GM18873 (cell line): ENCODE measurements around the gene ZNF683.
"Not testable (repeated sequence)": the region's sequence is repeated elsewhere in the genome, so short reads cannot be mapped to it uniquely, and the experiment has no call there.

ENCODE experiments used
- ATAC-seq: cut with Tn5 transposase; IDR thresholded peaks from one replicate; pipeline ENCODE4 v1.9.1; 2021; ENCODE audit warnings: mild to moderate bottlenecking, moderate library complexity, moderate number of reproducible peaks; ENCODE audit not compliant: unreplicated experiment, low FRiP score

Gene ZNF683

GRCh38 chr1:26387447-26387846 is 14.9 kb upstream of the ZNF683 start:
- ATAC-seq = no peak

GRCh38 chr1:26385063-26385462 is 12.5 kb upstream of the ZNF683 start:
- not testable (repeated sequence) for ATAC-seq

- ATAC-seq = no peak
These were observed 11.5 kb upstream of the ZNF683 start for GRCh38 chr1:26384076-26384475.

- ATAC-seq = no peak
These were observed 6.3 kb upstream of the ZNF683 start for GRCh38 chr1:26378879-26379251.

- no peak for ATAC-seq
These were observed 5.7 kb upstream of the ZNF683 start for GRCh38 chr1:26378088-26378878.

DNA sequence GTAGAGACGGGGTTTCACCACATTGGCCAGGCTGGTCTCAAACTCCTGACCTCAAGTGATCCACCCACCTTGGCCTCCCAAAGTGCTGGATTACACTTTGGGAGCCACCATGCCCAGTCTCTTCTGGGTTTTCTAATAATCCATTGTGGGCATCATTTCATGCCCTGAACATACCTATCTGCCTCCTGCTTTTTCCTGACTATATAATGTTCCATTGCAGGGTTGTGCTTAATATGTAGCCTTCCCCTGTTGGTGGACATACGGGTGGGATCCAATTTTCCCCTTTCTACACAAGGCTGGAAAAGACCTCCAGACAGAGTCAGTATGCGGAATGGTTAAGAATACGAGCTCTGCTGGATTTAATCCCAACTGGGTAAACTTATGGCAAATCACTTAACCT is 3.5 kb upstream of the ZNF683 start:
- ATAC-seq = no peak

DNA sequence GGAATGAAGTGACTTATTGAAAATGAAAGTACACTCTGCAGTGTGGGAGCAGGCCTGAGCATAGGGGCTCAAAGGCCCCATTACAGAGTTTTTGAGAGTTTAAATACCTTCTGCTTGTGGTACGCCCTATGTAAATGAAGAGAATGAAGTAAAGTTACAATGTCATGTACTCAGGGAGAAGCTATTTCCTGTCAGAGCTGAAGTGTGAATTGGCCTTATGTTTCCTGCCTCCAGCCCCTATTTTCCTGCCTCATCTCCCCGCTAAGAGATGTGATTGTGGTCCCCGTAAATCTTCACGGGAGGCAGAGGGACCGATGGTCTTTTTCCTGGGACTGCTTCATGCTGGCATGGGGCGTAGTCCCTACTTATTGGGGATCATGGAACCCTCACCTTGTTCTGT is 2.5 kb upstream of the ZNF683 start:
- ATAC-seq = no peak

DNA sequence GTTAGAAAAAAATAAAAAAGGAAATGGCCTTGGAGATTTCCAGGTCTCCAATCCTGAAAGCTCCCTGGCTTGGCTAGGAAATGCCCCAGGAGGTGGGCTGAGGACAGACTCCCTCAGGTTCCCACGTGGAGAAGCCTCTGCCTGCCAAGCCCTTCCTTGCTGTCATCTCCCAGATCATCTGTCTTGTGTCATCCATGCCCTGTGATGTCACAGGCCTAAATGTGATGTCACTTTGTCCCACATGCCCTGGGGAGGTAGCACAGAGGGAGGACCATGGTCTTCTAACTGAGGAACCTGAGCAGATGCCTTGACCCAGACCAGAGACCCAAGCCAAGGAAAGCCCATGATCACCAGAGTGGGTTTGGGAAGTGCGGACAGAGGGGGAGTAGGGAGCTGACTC is 1.8 kb upstream of the ZNF683 start:
- ATAC-seq = not testable (repeated sequence)

DNA sequence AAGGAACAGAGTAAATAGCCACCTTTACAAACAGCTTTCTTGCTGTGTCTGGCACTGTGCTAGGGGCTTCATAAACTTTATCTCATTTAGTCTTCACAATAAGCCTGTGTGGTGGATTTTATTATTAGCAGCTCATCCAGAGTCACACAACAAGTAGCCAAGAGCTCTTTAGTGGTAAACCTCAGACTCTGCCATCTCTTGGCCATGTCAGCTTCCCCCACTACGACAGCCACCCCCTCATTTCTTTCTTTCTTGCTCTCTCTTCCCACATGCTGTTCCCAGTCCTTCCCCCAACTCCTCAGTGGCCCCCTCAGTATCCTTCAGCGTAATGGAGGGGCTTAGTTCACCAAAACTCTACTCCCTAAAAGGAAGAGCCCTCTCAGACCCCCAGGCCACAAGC is 1.2 kb upstream of the ZNF683 start:
- no peak for ATAC-seq

- ATAC-seq = no peak
These were observed 731 bp upstream of the ZNF683 start for GRCh38 chr1:26373281-26373680.

- ATAC-seq = no peak
These were observed 511 bp downstream of the ZNF683 start for GRCh38 chr1:26372039-26372438.

- no peak for ATAC-seq
These were observed 1.8 kb downstream of the ZNF683 start for GRCh38 chr1:26370591-26371382.

DNA sequence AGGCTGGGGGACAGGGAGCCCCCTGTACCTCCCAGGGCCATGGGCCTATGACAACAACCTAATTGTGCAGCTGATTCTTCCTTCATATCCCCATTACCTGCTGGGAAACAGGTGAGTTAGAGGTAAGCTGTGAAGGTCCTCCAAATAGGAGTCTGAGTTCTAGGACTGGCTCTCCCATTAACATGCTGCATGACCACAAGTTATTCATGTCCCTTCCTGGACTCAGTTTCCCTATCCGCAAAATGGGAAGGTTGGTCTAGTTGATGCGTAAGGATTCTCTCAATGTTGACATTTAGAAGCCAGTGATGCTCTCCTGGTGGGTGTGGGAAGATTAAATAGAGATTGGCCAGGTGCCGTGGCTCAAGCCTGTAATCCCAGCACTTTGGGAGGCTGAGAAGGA is 4.1 kb downstream of the ZNF683 start:
- ATAC-seq = no peak

DNA sequence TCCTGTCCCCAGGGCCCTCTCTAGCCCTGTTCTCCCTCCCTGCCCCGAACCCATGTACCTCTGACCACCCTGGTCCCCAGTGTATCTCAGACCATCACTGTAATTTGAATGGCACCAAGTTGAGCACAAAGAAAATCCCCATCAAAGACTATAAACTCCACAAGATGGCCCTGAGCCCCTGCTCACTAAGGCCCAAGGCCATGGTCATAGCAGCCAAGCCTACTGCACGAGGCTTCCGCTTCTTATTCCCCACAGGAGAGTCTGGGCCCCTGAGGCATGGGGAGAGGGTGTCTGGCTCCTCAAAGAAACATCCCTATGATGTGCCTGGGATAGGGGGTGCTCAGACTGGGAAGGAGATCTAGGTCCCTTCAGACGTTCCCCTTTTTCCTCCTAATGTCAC is 4.5 kb downstream of the ZNF683 start:
- ATAC-seq = no peak

DNA sequence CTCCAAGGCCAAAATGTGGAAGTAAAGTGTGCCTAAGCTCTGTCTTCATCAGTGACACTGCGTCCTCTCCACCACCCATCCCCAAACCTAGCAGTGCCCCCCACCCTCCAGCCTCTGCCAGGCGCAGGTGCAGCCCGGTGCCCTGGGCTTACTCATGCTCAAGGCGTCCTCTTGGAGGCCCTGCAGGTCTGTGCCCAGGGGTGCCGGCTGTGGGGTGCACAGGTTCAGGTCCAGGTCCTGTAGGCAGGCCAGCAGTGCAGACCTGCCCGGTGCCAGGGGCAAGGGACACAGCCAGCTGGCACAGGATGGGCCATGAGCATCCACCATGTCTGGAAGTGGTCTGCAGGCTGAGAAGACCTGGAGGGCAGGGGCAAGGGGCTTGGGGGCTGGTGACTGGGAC is 5.1 kb downstream of the ZNF683 start:
- no peak for ATAC-seq

GRCh38 chr1:26364956-26365355 is 7.6 kb downstream of the ZNF683 start:
- no peak for ATAC-seq

DNA sequence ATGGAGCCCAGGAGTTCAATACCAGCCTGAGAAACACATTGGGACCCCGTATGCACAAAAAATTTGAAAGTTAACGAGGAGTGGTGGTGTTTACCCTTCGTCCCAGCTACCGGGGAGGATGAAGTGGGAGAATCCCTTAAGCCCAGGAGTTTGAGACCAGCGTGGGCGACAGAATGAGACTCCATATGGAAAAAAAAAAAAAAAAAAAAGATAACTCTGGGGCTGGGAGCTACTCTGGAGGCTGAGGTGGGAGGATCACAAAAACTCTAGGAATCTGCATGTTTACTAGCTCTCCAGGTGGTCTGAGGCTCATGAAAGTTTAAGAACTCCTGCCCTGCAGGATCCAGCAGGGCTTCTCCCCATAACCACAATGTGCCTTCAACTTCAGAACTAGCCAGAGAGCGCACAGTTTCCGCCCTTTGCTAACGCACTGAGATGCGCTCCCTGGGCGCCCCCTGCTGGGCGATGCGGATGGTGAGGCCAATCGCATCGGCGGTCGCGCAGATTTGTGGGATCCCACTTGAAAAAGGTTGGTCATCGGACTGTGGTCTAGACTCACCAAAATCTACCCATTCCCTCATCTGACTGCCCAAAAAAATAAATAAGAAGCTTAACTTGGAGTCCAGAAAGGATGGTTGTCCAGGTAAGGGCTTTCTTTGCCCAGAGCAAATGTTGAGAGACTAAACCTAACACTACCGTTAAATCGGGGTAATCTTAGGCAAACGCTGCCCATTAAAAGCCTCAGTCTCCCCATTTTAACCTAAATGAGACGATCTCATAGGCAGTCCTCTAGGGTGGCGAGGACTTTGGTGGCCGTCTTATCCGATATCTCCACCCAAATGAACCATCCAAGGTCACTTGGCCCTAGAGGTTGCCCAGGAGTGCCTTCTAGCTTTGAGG is 8.8 kb downstream of the ZNF683 start:
- ATAC-seq = no peak

DNA sequence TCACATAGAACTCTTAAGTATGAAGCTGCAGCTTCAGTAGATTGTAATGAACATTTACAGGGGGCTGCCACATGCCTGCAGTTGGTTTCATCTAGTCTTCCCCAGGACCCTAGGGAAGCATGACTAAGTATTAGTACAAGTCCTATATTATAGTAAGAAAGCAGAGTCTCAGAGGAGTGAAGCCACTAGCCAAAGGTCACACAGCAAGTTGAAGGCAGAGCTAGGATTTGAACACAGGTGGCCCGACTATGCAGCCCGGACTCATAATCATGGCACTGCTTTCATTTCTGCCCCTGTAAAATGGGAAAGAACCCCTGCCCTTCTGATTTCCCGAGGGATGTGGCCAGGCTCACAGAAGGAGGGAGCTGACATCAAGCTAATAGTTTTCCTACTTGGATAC is 10.2 kb downstream of the ZNF683 start:
- ATAC-seq = no peak

- ATAC-seq = no peak
These were observed 10.9 kb downstream of the ZNF683 start for GRCh38 chr1:26361605-26362122.

GRCh38 chr1:26360807-26361604 is 11.5 kb downstream of the ZNF683 start:
- no peak for ATAC-seq
